Stomach (tissue), 9 donors: ENCODE data around the gene SCTR. TPM values are rescaled to one million over a fixed set of nuclear protein-coding genes. Genes with fewer than 3 reads are reported as not detected.

Source experiments
- DNase-seq, 2 donors: peaks; one replicate each; pipeline versions ENCODE4 v3.0.0 to v3.0.0-alpha.2; 2013 to 2019
- H3K27ac ChIP-seq, 5 donors: fragments of 200-600 bp in 4 of 5; sonication (generic) in 4 of 5; one replicate each; pipeline ENCODE4 v1.5.1; 2013 to 2019; ENCODE audit warnings: mild to moderate bottlenecking in 1 of 5, moderate library complexity in 1 of 5
- H3K27me3 ChIP-seq, 3 donors: fragments of 200-600 bp; sonication (generic); one replicate each; pipeline ENCODE4 v1.5.1; 2017 to 2019; ENCODE audit warnings: mixed run types in 1 of 3
- H3K36me3 ChIP-seq, 4 donors: fragments of 200-600 bp; sonication (generic); 1 replicate in 3 of 4; 2 replicates in 1 of 4; pipeline ENCODE4 v1.5.1; 2016 to 2019
- H3K4me1 ChIP-seq, 4 donors: fragments of 200-600 bp; sonication (generic); one replicate each; pipeline ENCODE4 v1.5.1; 2016 to 2019
- H3K4me3 ChIP-seq, 4 donors: fragments of 200-600 bp; sonication (generic) in 3 of 4; one replicate each; pipeline ENCODE4 v1.5.1; 2016 to 2019; ENCODE audit warnings: mild to moderate bottlenecking in 1 of 4
- H3K9me3 ChIP-seq, 4 donors: fragments of 200-600 bp; sonication (generic); one replicate each; pipeline ENCODE4 v1.5.1; 2016 to 2019
- EP300 ChIP-seq: sonication (generic); formaldehyde crosslinking; IDR thresholded peaks from one replicate; pipeline ENCODE4 v1.6.1; 2017; ENCODE audit warnings: antibody characterized with exemption
- POLR2A ChIP-seq, 4 donors: fragments of 450-650 bp; IDR thresholded peaks; one replicate each; pipeline ENCODE4 v1.6.1; 2016; ENCODE audit warnings: antibody characterized with exemption in 4 of 4, control low read depth in 2 of 4, mild to moderate bottlenecking in 1 of 4, moderate library complexity in 1 of 4
- POLR2AphosphoS5 ChIP-seq, 3 donors: sonication (generic); formaldehyde crosslinking; IDR thresholded peaks; one replicate each; pipeline ENCODE4 v1.6.1; 2016; ENCODE audit warnings: antibody characterized with exemption in 3 of 3
- WGBS, 5 donors: extraction: QIAGEN DNeasy Blood & Tissue Kit in 3 of 5; methylation state at CpG; one replicate each; pipeline versions ENCODE4 v1.1.5 to v1.1.7; 2013 to 2018; 5-methylcytosine and 5-hydroxymethylcytosine counted together
- intact Hi-C: fragments of 100-400 bp; cut with DNase I; formaldehyde crosslinking; loops from one replicate; pipeline ENCODE4 v1.15.1; 2023; ENCODE audit warnings: low total_unique reads
- polyA plus RNA-seq, 3 donors: library from polyadenylated mRNA; stranded (reverse); fragments of 200-250 nt; gene quantifications; one replicate each; pipeline ENCODE4 v1.2.3, GENCODE V29; 2013
- total RNA-seq, 5 donors: library from RNA; depleted of rRNA; stranded (reverse); fragments of >200 nt; gene quantifications; one replicate each; pipeline versions ENCODE4 v1.1.0 to v1.2.3, GENCODE V29; 2014 to 2016
- TF ChIP-seq, protein P1 (sequence below), 7 experiments: fragments of 450-650 bp in 4 of 7; fragments of 200-600 bp in 3 of 7; sonication (generic) in 3 of 7; IDR thresholded peaks; one replicate each; pipeline ENCODE4 v1.5.1; 2016 to 2019; ENCODE audit warnings: antibody characterized with exemption in 7 of 7, control low read depth in 2 of 7, mild to moderate bottlenecking in 1 of 7
- donor health status: healthy with polysubstance abuse.
- donor health status: Bipolar disorder and iron deficiency.
- donor health status: healthy.

Gene SCTR
- total and polyA plus RNA-seq, 8 donors, result 0.18 to 8.6 (median 4.1) TPM; not detected in 2

GRCh38 chr2:119448427-119449141 is 75.7 kb downstream of the SCTR start:
- no peak for DNase-seq
- Histone ChIP-seq H3K27me3 (no peaks in the 10 kb centered on the region), H3K36me3 (no peaks in the 10 kb centered on the region), H3K4me1 (no peaks in the 10 kb centered on the region), H3K27ac (no peak overlapping the region), H3K9me3 (no peaks in the 10 kb centered on the region), H3K4me3 (no peak overlapping the region)
- TF ChIP-seq POLR2A (IDR thresholded peaks at IDR 0.05) (no peak), POLR2AphosphoS5 (IDR thresholded peaks at IDR 0.05) (no peak), EP300 (no peak)
- TF ChIP-seq, protein P1, sequence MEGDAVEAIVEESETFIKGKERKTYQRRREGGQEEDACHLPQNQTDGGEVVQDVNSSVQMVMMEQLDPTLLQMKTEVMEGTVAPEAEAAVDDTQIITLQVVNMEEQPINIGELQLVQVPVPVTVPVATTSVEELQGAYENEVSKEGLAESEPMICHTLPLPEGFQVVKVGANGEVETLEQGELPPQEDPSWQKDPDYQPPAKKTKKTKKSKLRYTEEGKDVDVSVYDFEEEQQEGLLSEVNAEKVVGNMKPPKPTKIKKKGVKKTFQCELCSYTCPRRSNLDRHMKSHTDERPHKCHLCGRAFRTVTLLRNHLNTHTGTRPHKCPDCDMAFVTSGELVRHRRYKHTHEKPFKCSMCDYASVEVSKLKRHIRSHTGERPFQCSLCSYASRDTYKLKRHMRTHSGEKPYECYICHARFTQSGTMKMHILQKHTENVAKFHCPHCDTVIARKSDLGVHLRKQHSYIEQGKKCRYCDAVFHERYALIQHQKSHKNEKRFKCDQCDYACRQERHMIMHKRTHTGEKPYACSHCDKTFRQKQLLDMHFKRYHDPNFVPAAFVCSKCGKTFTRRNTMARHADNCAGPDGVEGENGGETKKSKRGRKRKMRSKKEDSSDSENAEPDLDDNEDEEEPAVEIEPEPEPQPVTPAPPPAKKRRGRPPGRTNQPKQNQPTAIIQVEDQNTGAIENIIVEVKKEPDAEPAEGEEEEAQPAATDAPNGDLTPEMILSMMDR (IDR thresholded peaks at IDR 0.05), result no peak
- 80 to 89% (median 81%) methylated on average over 9 of the region's 9 CpGs for WGBS, 5 donors
- intact Hi-C loops, result no loop called here

- intact Hi-C loops, result no loop called here
- no peak for DNase-seq
- H3K27me3 ChIP-seq, result no peaks in the 10 kb centered on the region
- 66 to 84% (median 82%) methylated on average over 9 of the region's 9 CpGs for WGBS, 5 donors
- H3K27ac ChIP-seq, result no peak overlapping the region
- H3K4me3 ChIP-seq, result no peak overlapping the region
- H3K36me3 ChIP-seq, result no peaks in the 10 kb centered on the region
- H3K9me3 ChIP-seq, result no peaks in the 10 kb centered on the region
- TF ChIP-seq, protein P1 (IDR thresholded peaks at IDR 0.05), result no peak
- TF ChIP-seq EP300 (no peak), POLR2A (IDR thresholded peaks at IDR 0.05) (no peak), POLR2AphosphoS5 (IDR thresholded peaks at IDR 0.05) (no peak)
- H3K4me1 ChIP-seq, result peaks cover 0 to 14% (median 10%) of the 10 kb centered on the region in 4 donors
Observed at GRCh38 chr2:119446037-119446436, 78.2 kb downstream of the SCTR start.

GRCh38 chr2:119442850-119443249 is 81.4 kb downstream of the SCTR start:
- no peaks in the 10 kb centered on the region for H3K9me3 ChIP-seq
- intact Hi-C loops, result no loop called here
- no peak overlapping the region for H3K27ac ChIP-seq
- TF ChIP-seq POLR2AphosphoS5 (IDR thresholded peaks at IDR 0.05), result no peak
- TF ChIP-seq EP300, result no peak
- no peak for TF ChIP-seq POLR2A (IDR thresholded peaks at IDR 0.05)
- TF ChIP-seq, protein P1 (IDR thresholded peaks at IDR 0.05), result no peak
- 93 to 95% (median 93%) methylated on average over 11 of the region's 11 CpGs for WGBS, 5 donors
- no peaks in the 10 kb centered on the region for H3K27me3 ChIP-seq
- no peak for DNase-seq
- no peak overlapping the region for H3K4me3 ChIP-seq
- peaks cover 0 to 13% (median 5%) of the 10 kb centered on the region in 4 donors for H3K36me3 ChIP-seq
- H3K4me1 ChIP-seq, result peaks cover 0 to 24% (median 22%) of the 10 kb centered on the region in 4 donors

GRCh38 chr2:119442226-119442619 is 82.1 kb downstream of the SCTR start:
- H3K27me3 ChIP-seq, result no peaks in the 10 kb centered on the region
- H3K4me1 ChIP-seq, result peaks cover 0 to 25% (median 24%) of the 10 kb centered on the region in 4 donors
- peaks cover 0 to 18% (median 8%) of the 10 kb centered on the region in 4 donors for H3K36me3 ChIP-seq
- H3K27ac ChIP-seq, result peak overlapping the region in 3 of 5 donors; percentile 14 to 45 (median 31)
- H3K4me3 ChIP-seq, result no peak overlapping the region
- TF ChIP-seq POLR2AphosphoS5 (IDR thresholded peaks at IDR 0.05) (no peak), POLR2A (IDR thresholded peaks at IDR 0.05) (no peak), EP300 (no peak)
- TF ChIP-seq, protein P1 (IDR thresholded peaks at IDR 0.05), result no peak
- H3K9me3 ChIP-seq, result no peaks in the 10 kb centered on the region
- DNase-seq, result no peak
- intact Hi-C loops, result no loop called here
- 63 to 74% (median 73%) methylated on average over 7 of the region's 7 CpGs for WGBS, 5 donors
